GM13976 (cell line): ENCODE data around the gene NCDN.

Experiments
- DNase-seq: peaks from one replicate; pipeline ENCODE4 v3.0.0; 2012; ENCODE audit warnings: low spot score
- CTCF ChIP-seq: IDR thresholded peaks from 2 replicates; pipeline ENCODE4 v1.5.1; 2012; ENCODE audit warnings: borderline replicate concordance, mild to moderate bottlenecking; ENCODE audit not compliant: insufficient read depth; ENCODE audit errors: extremely low read depth, missing control alignments, control extremely low read depth
- in situ Hi-C: fragments of 300-500 bp; cut with MboI; formaldehyde crosslinking; loops from one replicate; pipeline ENCODE4 v1.12.0; 2022; ENCODE audit warnings: low sequenced_read_pairs, mixed read lengths, inconsistent platforms; ENCODE audit not compliant: unreplicated experiment

The NCDN gene

DNA sequence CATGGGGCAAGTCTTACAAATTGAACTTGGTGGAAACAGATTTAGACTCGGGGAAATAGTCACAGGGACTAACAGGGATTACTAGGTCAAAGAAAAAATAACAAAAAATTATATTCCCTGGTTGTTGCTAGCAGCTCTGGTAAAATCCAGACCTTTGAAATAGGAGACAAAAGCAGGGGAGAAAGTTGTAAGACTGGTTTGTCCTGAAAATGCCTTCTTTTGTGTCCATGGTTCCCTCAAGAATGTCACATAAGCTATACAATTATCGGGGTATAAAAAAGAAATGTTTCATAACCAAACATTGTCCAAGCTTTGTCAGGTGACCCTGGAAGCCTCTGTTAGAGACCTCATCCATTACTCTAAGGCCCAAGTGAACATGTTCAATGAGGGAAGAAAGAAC, 33.5 kb upstream of the NCDN start:
- in situ Hi-C loops = no loop called here
- no peak for TF ChIP-seq CTCF
- DNase-seq = no peak

GRCh38 chr1:35530168-35530567, 27.4 kb upstream of the NCDN start:
- in situ Hi-C loops = no loop called here
- TF ChIP-seq CTCF = no peak
- DNase-seq = no peak

DNA sequence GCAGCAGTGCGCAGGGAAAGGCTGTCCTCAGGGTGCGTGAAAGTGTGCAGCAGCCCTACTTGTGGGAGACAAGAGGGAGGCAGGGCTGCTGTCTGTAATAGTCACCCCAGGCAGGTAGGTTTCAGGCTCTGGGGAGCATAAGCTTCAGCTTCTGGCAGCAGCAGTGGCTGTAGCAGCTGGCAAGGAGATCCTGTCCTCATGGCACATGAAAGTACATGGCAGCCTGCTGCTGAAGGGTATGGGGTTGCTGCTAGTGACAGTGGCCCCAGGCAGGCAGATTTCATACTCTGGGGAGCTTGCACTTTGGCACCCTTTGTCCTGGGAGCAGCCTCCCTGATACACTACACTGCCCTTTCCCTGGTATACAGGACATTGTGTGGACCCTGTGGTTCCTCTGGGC, 26.7 kb upstream of the NCDN start:
- in situ Hi-C loops = no loop called here
- no peak for DNase-seq
- TF ChIP-seq CTCF = no peak

GRCh38 chr1:35531368-35531767, 26.2 kb upstream of the NCDN start:
- no peak for TF ChIP-seq CTCF
- in situ Hi-C loops = no loop called here
- DNase-seq = no peak

- DNase-seq = no peak
- no peak for TF ChIP-seq CTCF
- in situ Hi-C loops = no loop called here
Measured at GRCh38 chr1:35532497-35533223, 24.9 kb upstream of the NCDN start.

DNA sequence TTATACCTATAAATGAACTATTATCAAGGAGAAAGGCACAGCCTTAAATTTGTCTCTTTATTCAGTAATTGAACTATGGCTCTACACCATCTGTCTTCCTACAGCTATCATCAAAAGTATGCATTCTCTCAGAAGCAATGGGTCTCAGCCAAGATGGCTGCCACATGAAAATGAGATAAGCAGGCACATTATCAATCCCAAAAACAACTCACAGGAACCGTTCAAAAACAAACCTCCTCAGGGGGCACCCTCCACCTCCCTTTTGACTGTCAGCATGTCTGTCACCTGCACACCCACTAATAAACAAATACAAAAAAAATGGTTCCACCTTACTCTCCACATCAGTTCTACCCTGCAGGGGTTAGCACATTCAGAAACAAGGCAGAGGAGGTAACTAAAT, 24.0 kb upstream of the NCDN start:
- no peak for DNase-seq
- in situ Hi-C loops = no loop called here
- TF ChIP-seq CTCF = no peak
